GM12865 (cell line): Measurements from ENCODE around the gene STK32B.

Source experiments
- DNase-seq: peaks from one replicate; pipeline ENCODE4 v3.0.0; 2010; ENCODE audit warnings: low read depth
- H3K4me3 ChIP-seq: 2 replicates; pipeline ENCODE4 v1.5.1; 2011; ENCODE audit warnings: mild to moderate bottlenecking, low read depth, low read length, control low read depth
- TF ChIP-seq, protein P1 (sequence below): IDR thresholded peaks from 2 replicates; pipeline ENCODE4 v1.5.1; 2011; ENCODE audit warnings: low read length, control low read depth, low read depth, inconsistent platforms; ENCODE audit not compliant: insufficient read depth; ENCODE audit errors: missing control alignments

Gene STK32B

DNA sequence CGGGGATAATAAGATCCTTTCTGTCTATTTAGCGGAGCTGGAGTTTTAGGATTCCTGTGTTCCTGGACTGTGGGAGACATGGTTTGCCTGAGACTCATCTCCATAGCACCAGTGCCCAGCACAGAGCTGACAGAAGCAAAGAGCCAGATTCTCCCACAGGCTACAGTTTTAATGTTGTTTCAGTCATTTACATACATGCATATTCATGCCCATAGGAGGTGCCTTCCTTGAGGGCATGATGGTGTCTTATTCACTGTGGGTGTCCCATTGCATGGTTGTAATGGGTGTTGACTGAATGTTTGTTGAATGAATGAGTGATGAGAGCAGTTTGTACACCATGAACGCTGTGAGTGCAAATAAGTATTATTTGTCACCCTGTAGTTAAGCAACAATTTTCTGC lies 396.5 kb downstream of the STK32B start:
- DNase-seq = no peak
- H3K4me3 ChIP-seq = no peak overlapping the region
- TF ChIP-seq, protein P1, sequence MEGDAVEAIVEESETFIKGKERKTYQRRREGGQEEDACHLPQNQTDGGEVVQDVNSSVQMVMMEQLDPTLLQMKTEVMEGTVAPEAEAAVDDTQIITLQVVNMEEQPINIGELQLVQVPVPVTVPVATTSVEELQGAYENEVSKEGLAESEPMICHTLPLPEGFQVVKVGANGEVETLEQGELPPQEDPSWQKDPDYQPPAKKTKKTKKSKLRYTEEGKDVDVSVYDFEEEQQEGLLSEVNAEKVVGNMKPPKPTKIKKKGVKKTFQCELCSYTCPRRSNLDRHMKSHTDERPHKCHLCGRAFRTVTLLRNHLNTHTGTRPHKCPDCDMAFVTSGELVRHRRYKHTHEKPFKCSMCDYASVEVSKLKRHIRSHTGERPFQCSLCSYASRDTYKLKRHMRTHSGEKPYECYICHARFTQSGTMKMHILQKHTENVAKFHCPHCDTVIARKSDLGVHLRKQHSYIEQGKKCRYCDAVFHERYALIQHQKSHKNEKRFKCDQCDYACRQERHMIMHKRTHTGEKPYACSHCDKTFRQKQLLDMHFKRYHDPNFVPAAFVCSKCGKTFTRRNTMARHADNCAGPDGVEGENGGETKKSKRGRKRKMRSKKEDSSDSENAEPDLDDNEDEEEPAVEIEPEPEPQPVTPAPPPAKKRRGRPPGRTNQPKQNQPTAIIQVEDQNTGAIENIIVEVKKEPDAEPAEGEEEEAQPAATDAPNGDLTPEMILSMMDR = no peak

GRCh38 chr4:5448221-5448620 lies 396.9 kb downstream of the STK32B start:
- TF ChIP-seq, protein P1 = no peak
- no peak overlapping the region for H3K4me3 ChIP-seq
- DNase-seq = no peak

- DNase-seq = no peak
- no peak overlapping the region for H3K4me3 ChIP-seq
- TF ChIP-seq, protein P1 = no peak
Observed at GRCh38 chr4:5451243-5451642, 400.0 kb downstream of the STK32B start.

GRCh38 chr4:5452156-5452555 lies 400.9 kb downstream of the STK32B start:
- TF ChIP-seq, protein P1 = no peak
- no peak overlapping the region for H3K4me3 ChIP-seq
- no peak for DNase-seq

DNA sequence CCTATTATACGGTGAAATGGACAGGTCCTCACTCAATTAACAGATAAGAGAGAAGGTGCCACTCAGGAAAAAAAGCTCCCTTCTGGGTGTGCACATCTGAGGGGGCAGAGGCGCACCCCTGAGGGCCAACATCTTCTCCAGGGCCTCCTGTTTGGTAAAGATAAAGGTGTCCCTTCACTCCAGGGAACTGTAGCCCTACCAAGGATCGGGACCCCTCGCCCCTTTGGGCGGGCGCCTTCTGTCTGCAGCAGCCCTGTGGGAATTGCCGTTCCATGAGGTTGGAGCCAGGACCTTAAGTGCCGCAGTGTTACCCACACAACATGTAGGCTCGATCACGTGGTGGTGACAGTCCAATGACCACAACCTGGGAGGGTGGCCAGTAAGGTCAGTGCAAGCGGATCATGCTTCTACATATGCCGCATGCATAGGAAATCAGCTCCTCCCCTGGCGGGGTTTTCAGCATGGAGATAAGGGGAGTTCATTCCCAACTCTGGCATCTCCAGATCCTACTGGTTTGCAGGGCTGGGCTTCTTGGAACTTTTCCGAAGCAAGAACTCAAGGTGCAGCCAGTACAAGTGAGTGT lies 403.8 kb downstream of the STK32B start:
- TF ChIP-seq, protein P1 = no peak
- no peak overlapping the region for H3K4me3 ChIP-seq
- DNase-seq = no peak

DNA sequence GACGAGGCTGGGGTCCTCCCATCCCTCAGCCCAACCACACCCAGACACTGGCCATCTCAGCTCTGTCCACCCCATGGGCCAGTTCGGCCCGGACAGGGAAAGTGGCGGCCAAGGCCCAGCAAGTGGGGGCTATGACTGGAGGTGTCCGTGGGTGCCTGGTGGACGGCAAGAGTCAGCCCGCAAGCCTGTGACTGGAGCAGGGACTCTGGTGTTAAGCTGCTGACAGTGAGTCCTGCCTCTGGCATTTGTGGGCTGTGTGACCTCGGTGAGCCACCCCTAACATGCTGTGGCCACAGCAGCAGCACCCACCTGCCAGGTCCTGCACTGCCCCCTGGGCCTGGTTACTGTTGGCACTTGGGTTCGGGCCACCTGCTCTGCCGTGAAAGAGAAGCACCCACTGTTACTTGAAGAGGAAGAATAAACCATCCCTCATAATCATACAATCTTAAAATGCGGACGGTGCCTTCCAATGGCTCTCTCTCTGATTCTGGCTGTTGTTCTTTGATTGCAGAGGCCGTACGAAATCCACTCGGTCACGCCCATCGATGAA lies 405.1 kb downstream of the STK32B start:
- no peak overlapping the region for H3K4me3 ChIP-seq
- TF ChIP-seq, protein P1 = no peak
- DNase-seq = no peak

DNA sequence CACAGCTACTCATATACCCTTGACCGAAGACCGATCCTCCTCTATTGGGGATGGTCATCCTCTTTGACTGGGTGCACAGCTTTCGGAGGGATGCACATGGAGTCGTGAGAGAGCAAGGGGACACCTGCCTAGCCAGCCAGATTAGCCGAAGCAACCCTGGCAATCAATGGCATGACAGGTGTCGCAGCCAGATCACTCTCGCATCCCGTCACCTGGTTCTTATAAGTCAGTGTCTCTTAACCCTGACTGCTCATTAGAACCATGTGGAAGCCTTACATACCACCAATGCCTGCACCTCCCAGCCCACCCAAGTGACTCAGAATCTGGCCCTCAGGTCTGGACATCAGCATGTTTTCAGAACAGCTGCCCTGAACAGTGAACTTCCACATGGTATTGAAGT lies 407.4 kb downstream of the STK32B start:
- H3K4me3 ChIP-seq = no peak overlapping the region
- TF ChIP-seq, protein P1 = no peak
- DNase-seq = no peak
